ENCODE data around the gene PPP6R1. TPM values are rescaled to one million over a fixed set of nuclear protein-coding genes. Genes with fewer than 3 reads are reported as not detected.
A peak's percentile ranks its signal among the peaks of the same experiment; 100 is the strongest.

The PPP6R1 gene
- total and polyA plus RNA-seq, 2 of the 13 experiments (the other 11 are each of a cell fraction or from before 2014, with no cell fraction given): 25.8 to 54.0 TPM

DNA sequence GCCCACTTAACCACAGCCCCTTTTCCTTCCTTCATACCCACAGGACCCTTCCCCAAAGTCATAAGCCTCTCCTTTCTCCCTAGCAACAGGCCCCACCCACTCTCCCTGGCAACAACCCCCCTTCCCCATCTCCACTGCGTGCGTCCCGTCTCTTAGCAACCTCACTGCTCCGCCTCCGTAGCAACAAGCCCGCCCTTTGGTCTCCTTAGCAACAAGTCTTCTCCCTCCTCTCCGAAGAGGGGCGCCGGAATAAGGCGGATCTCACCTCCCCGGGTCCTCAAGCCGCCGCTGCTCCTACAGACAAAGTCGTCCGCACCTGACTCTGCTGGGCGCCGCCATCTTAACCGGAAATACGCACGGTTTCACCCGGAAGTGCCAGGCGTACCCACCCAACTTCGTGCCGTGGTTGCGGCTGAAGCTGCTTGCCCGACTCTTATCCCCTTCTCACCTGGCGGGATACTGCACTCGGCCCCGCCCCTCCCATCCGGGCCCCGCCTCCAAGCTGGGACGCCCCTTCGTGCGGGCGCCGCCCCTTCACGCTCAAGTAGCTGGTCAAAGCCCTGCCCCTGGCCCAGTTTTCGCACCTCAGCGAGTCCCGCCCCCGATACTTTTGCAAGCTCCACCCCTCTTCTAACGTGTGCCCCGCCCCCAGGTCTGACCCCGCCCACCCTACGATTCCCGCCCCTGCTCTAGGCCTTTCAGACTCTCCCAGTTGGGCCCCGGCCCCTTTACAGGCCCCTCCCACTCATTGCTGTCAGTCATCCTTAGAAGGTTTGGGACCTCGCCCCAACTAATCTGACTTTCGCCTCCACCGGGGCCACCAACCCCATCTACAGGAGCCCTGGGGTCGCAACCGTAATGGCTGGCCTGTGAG is 21.2 kb upstream of the PPP6R1 start, which contains the start of gene HSPBP1 (continued):
- TF ChIP-seq HMGXB3 (CRISPR knock-in tag; IDR thresholded peaks at IDR 0.05; ENCODE audit: borderline replicate concordance) (no peak), IRF2 (CRISPR knock-in tag; IDR thresholded peaks at IDR 0.05) (peak; percentile 79; the same call in 1 of the 2 replicates), SKI (IDR thresholded peaks at IDR 0.05; ENCODE audit: partially characterized antibody) (no peak), KDM5B (CRISPR knock-in tag; IDR thresholded peaks at IDR 0.05; ENCODE audit: borderline replicate concordance) (peak; percentile 74), THAP11 (CRISPR knock-in tag; IDR thresholded peaks at IDR 0.05) (peak; percentile 90), KLF9 (CRISPR knock-in tag; IDR thresholded peaks at IDR 0.05; ENCODE audit: low read depth) (no peak), SP4 (CRISPR knock-in tag; IDR thresholded peaks at IDR 0.05) (peak; percentile 95), SMARCE1 (IDR thresholded peaks at IDR 0.05; ENCODE audit: borderline replicate concordance) (no peak), ZBTB26 (CRISPR knock-in tag; IDR thresholded peaks at IDR 0.05; ENCODE audit: borderline replicate concordance) (no peak; the same call in 1 of the 2 replicates), WIZ (CRISPR knock-in tag; IDR thresholded peaks at IDR 0.05) (no peak), TARDBP (CRISPR knock-in tag; IDR thresholded peaks at IDR 0.05) (peak; percentile 61; the same call in 1 of the 2 replicates), SOX13 (IDR thresholded peaks at IDR 0.05) (no peak), SOX13 (CRISPR knock-in tag; conservative IDR thresholded peaks at IDR 0.05 in 1 of 2, IDR thresholded peaks at IDR 0.05 in 1 of 2) (peak in 1 of 2 experiments; percentile 46; a peak in 1 of 4 replicates), PAF1 (CRISPR knock-in tag; IDR thresholded peaks at IDR 0.05) (no peak), ARID4A (CRISPR knock-in tag; IDR thresholded peaks at IDR 0.05; ENCODE audit: borderline replicate concordance) (peak; percentile 97), ZNF75D (CRISPR knock-in tag; IDR thresholded peaks at IDR 0.05; ENCODE audit: borderline replicate concordance) (no peak)
- TF ChIP-seq, protein P1, sequence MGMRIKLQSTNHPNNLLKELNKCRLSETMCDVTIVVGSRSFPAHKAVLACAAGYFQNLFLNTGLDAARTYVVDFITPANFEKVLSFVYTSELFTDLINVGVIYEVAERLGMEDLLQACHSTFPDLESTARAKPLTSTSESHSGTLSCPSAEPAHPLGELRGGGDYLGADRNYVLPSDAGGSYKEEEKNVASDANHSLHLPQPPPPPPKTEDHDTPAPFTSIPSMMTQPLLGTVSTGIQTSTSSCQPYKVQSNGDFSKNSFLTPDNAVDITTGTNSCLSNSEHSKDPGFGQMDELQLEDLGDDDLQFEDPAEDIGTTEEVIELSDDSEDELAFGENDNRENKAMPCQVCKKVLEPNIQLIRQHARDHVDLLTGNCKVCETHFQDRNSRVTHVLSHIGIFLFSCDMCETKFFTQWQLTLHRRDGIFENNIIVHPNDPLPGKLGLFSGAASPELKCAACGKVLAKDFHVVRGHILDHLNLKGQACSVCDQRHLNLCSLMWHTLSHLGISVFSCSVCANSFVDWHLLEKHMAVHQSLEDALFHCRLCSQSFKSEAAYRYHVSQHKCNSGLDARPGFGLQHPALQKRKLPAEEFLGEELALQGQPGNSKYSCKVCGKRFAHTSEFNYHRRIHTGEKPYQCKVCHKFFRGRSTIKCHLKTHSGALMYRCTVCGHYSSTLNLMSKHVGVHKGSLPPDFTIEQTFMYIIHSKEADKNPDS (CRISPR knock-in tag; IDR thresholded peaks at IDR 0.05): 0 out of 2 replicates have a peak, but pooled peaks have one; percentile 22
